Upper lobe of left lung (tissue), 4 donors: ENCODE data around the gene SCUBE2.

Experiments
- CTCF ChIP-seq, 6 experiments: fragments of 450-650 bp in 4 of 6; fragments of 200-600 bp in 2 of 6; sonication (generic) in 2 of 6; IDR thresholded peaks; one replicate each; pipeline ENCODE4 v1.5.1; 2016 to 2019; ENCODE audit warnings: antibody characterized with exemption in 6 of 6
- EP300 ChIP-seq, 4 donors: sonication (generic); formaldehyde crosslinking; IDR thresholded peaks; one replicate each; pipeline ENCODE4 v1.5.1; 2017; ENCODE audit warnings: antibody characterized with exemption in 4 of 4, control low read depth in 2 of 4
- POLR2A ChIP-seq, 4 donors: fragments of 450-650 bp; IDR thresholded peaks; one replicate each; pipeline ENCODE4 v1.5.1; 2016 to 2017; ENCODE audit warnings: antibody characterized with exemption in 4 of 4, mild to moderate bottlenecking in 2 of 4

GRCh38 chr11:9057007-9057406, 34.4 kb downstream of the SCUBE2 start:
- TF ChIP-seq CTCF (IDR thresholded peaks at IDR 0.05) (no peak), POLR2A (IDR thresholded peaks at IDR 0.05) (no peak), EP300 (IDR thresholded peaks at IDR 0.05) (no peak)
